PC-9 (cell line): ENCODE data around the gene CYFIP2. TPM values are rescaled to one million over a fixed set of nuclear protein-coding genes. Genes with fewer than 3 reads are reported as not detected.

Experiments
- BruUV-seq: library from RNA; stranded (reverse); fragments of 400-500 nt; replicated peaks from 2 replicates; lab custom pipeline; 2021; lab: Mats Ljungman, UMichigan
- CTCF ChIA-PET: fragments of 300-600 bp; sonication (Branson Sonifier 250); formaldehyde crosslinking; loops from one replicate; lab custom pipeline; 2022; ENCODE audit warnings: antibody characterized with exemption; lab: Charles Lee
- POLR2A ChIA-PET: fragments of 300-600 bp; sonication (Branson Sonifier 250); formaldehyde crosslinking; loops from one replicate; lab custom pipeline; 2022; ENCODE audit warnings: antibody characterized with exemption; ENCODE audit not compliant: unreplicated experiment; lab: Charles Lee
- DNase-seq, 2 experiments: peaks; one replicate each; pipeline versions ENCODE4 v3.0.0 to v3.0.0-alpha.2; 2015 to 2022; ENCODE audit warnings: mixed read lengths in 1 of 2
- H2AFZ ChIP-seq: fragments of 200-600 bp; sonication (generic); 2 replicates; pipeline ENCODE4 v1.8.1; 2017; ENCODE audit warnings: antibody characterized with exemption
- H3F3A ChIP-seq: fragments of 200-600 bp; sonication (generic); 2 replicates; pipeline ENCODE4 v1.8.1; 2017; ENCODE audit warnings: antibody characterized with exemption, mild to moderate bottlenecking, low read depth; ENCODE audit not compliant: insufficient read depth
- H3K27ac ChIP-seq: fragments of 200-600 bp; sonication (generic); 2 replicates; pipeline ENCODE4 v1.6.1; 2016; ENCODE audit warnings: mixed run types
- H3K27me3 ChIP-seq: fragments of 200-600 bp; sonication (generic); 2 replicates; pipeline ENCODE4 v1.6.1; 2016; ENCODE audit warnings: low read depth, mixed run types; ENCODE audit not compliant: insufficient read depth
- H3K36me3 ChIP-seq: fragments of 200-600 bp; sonication (generic); 2 replicates; pipeline ENCODE4 v1.6.1; 2016; ENCODE audit warnings: low read depth, mixed run types
- H3K4me1 ChIP-seq: fragments of 200-600 bp; sonication (generic); replicated peaks from 2 replicates; pipeline ENCODE4 v1.6.1; 2016; ENCODE audit warnings: mixed run types; ENCODE audit not compliant: insufficient read depth
- H3K4me2 ChIP-seq: fragments of 200-600 bp; sonication (generic); 2 replicates; pipeline ENCODE4 v1.6.1; 2017; ENCODE audit warnings: mixed run types
- H3K4me3 ChIP-seq: fragments of 200-600 bp; sonication (generic); 2 replicates; pipeline ENCODE4 v1.6.1; 2016; ENCODE audit warnings: mixed run types
- H3K79me2 ChIP-seq: fragments of 200-600 bp; sonication (generic); 2 replicates; pipeline ENCODE4 v1.6.1; 2017; ENCODE audit warnings: low read depth, mixed run types
- H3K9me2 ChIP-seq: fragments of 200-600 bp; sonication (generic); 2 replicates; pipeline ENCODE4 v1.8.1; 2017; ENCODE audit warnings: mild to moderate bottlenecking; ENCODE audit not compliant: insufficient read depth
- H3K9me3 ChIP-seq: fragments of 200-600 bp; sonication (generic); 2 replicates; pipeline ENCODE4 v1.8.1; 2016; ENCODE audit warnings: low read depth; ENCODE audit not compliant: insufficient read depth
- H4K20me1 ChIP-seq: fragments of 200-600 bp; sonication (generic); 2 replicates; pipeline ENCODE4 v1.8.1; 2017; ENCODE audit not compliant: insufficient read depth
- EZH2 ChIP-seq: fragments of 200-600 bp; sonication (generic); IDR thresholded peaks from 2 replicates; pipeline ENCODE4 v1.8.0; 2017; ENCODE audit warnings: antibody characterized with exemption, low read depth
- intact Hi-C: fragments of 100-400 bp; cut with micrococcal nuclease; formaldehyde crosslinking; loops from one replicate; pipeline ENCODE4 v1.10.0; 2022; ENCODE audit not compliant: unreplicated experiment
- total RNA-seq: library from RNA; stranded (reverse); gene quantifications from 2 replicates; pipeline ENCODE4 v1.2.3, GENCODE V29; 2021
- TF ChIP-seq, protein P1 (sequence below): fragments of 200-600 bp; sonication (generic); conservative IDR thresholded peaks from 2 replicates; pipeline ENCODE4 v1.6.1; 2017; ENCODE audit warnings: mixed run types, antibody characterized with exemption, mild to moderate bottlenecking, moderate library complexity

Gene CYFIP2
- total RNA-seq, 1 experiment from 2014 or later = not detected

DNA sequence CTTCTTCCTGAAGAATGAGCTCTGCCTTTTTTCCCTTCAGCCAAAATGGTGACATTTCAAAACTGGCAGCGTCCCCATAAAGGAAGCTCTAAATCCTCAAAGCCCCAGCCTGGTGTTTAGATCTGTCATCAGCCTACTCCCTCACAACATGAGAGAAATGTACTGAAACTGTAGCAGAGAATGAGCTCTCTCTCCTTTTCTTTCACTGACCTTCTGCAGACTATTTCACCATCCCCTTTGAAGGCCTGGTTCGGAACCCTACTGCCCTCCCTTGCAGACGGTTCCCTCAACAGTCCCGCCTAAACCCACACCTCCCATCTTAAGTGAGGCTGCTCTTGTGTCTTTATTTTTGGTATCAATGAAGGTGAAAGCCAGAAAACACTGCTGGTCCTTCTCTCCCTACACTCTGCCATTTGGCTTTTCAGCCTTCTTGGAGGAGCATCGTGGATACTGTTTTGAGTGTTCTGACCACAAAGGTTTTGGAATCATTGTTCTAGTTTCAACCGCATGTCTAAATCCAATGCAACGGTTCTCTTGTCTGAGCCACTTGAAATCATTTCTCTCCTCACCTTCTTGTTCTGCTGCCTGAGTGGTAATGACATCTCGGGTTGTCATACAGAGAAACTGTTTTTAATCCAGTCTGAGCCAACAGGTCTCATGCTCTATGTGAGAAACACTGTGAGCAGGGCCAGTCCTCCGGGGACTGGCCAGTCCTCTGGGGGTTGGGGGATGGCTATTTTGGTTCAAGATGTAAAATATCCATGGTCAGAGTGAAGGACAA is 46.2 kb upstream of the CYFIP2 start:
- Histone ChIP-seq H3K27ac (no peak overlapping the region), H3K9me3 (no peaks in the 10 kb centered on the region), H3K4me3 (no peak overlapping the region), H3K27me3 (peaks cover 31% of the 10 kb centered on the region), H4K20me1 (no peaks in the 10 kb centered on the region), H3K79me2 (no peaks in the 10 kb centered on the region), H3K4me2 (no peak overlapping the region), H3F3A (no peaks in the 10 kb centered on the region), H2AFZ (no peak overlapping the region), H3K4me1 (no peaks in the 10 kb centered on the region), H3K9me2 (no peaks in the 10 kb centered on the region), H3K36me3 (no peaks in the 10 kb centered on the region)
- no peak for DNase-seq
- TF ChIP-seq, protein P1, sequence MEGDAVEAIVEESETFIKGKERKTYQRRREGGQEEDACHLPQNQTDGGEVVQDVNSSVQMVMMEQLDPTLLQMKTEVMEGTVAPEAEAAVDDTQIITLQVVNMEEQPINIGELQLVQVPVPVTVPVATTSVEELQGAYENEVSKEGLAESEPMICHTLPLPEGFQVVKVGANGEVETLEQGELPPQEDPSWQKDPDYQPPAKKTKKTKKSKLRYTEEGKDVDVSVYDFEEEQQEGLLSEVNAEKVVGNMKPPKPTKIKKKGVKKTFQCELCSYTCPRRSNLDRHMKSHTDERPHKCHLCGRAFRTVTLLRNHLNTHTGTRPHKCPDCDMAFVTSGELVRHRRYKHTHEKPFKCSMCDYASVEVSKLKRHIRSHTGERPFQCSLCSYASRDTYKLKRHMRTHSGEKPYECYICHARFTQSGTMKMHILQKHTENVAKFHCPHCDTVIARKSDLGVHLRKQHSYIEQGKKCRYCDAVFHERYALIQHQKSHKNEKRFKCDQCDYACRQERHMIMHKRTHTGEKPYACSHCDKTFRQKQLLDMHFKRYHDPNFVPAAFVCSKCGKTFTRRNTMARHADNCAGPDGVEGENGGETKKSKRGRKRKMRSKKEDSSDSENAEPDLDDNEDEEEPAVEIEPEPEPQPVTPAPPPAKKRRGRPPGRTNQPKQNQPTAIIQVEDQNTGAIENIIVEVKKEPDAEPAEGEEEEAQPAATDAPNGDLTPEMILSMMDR = no peak
- TF ChIP-seq EZH2 = no peak
- CTCF ChIA-PET = no interaction called here
- intact Hi-C loops = no loop called here
- no TSS peak for BruUV-seq
- POLR2A ChIA-PET = no interaction called here

DNA sequence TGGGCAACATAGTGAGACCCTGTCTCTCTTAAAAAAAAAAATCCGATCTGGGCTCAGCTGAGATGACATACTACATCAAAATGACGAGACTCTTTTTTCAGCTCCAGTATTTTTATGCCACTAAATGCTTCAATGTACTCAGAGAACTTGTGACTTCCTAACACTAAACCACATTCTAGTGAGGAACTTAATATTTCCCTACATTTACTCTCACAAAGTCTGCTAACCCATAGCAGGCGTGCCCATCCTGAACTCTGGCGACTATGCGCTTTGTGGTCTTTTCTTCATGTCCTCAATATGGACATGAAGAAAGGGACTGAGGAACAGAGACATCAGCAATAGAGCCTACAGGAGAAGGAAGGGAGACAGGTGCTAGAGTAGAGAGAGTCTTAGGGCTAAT is 44.0 kb upstream of the CYFIP2 start:
- intact Hi-C loops = no loop called here
- CTCF ChIA-PET = interaction anchor here (0.6 kb wide), 1 partner anchor 239 kb away, joined by 8 read pairs; no protein-coding TSS in a partner anchor
- no TSS peak for BruUV-seq

DNA sequence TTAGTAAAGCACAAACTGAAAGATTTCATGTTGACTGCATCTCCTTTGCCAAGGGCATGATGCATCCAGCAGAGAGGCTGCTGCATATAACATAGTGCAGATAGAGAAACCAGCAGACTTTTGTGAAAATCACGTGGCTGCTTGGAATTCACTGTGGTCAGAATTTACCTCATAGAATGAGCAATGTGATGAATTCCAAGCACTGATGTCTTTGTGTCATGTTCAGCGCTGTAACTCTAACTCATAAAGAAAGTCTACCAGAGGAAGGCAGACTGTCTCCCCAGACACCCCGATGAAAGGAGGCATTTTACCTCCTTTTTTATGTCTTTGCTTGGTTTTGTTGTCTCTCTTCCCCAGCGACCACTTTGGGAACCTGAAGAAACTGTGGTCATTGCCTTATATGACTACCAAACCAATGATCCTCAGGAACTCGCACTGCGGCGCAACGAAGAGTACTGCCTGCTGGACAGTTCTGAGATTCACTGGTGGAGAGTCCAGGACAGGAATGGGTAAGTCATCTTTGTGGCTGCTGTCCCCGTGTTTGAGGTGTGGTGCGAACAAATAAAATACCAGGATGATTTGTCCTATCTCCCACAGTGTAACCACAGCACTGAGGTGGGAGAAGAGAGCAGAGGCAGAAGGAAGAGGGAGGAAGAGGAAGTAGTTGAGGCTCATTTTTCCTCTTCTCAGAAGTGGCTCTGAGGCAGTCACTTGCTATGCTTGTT is 43.3 kb upstream of the CYFIP2 start:
- no peak for TF ChIP-seq EZH2
- TF ChIP-seq, protein P1 = no peak
- H3K4me3 ChIP-seq = no peak overlapping the region
- no peak for DNase-seq

More for the DNA sequence above, 44.0 kb upstream of the CYFIP2 start:
- H3K4me3 ChIP-seq = no peak overlapping the region
- H3K79me2 ChIP-seq = no peaks in the 10 kb centered on the region
- H3K9me3 ChIP-seq = no peaks in the 10 kb centered on the region
- peaks cover 19% of the 10 kb centered on the region for H3K27me3 ChIP-seq
- no peak overlapping the region for H2AFZ ChIP-seq
- H3F3A ChIP-seq = no peaks in the 10 kb centered on the region
- POLR2A ChIA-PET = no interaction called here
- no peak overlapping the region for H3K27ac ChIP-seq
- no peak for DNase-seq
- TF ChIP-seq, protein P1 = no peak
- no peak for TF ChIP-seq EZH2
- H3K4me2 ChIP-seq = no peak overlapping the region
- no peaks in the 10 kb centered on the region for H3K36me3 ChIP-seq
- no peaks in the 10 kb centered on the region for H3K4me1 ChIP-seq
- H4K20me1 ChIP-seq = no peaks in the 10 kb centered on the region
- no peaks in the 10 kb centered on the region for H3K9me2 ChIP-seq

More for the DNA sequence above, 43.3 kb upstream of the CYFIP2 start:
- H3F3A ChIP-seq = no peaks in the 10 kb centered on the region
- no peaks in the 10 kb centered on the region for H3K4me1 ChIP-seq
- H2AFZ ChIP-seq = no peak overlapping the region
- intact Hi-C loops = no loop called here
- CTCF ChIA-PET = interaction anchor here (0.6 kb wide), 1 partner anchor 240 kb away, joined by 8 read pairs; no protein-coding TSS in a partner anchor
- no peaks in the 10 kb centered on the region for H3K9me3 ChIP-seq
- H3K27me3 ChIP-seq = peaks cover 18% of the 10 kb centered on the region
- no peak overlapping the region for H3K4me2 ChIP-seq
- no peaks in the 10 kb centered on the region for H3K79me2 ChIP-seq
- POLR2A ChIA-PET = no interaction called here
- no peaks in the 10 kb centered on the region for H3K9me2 ChIP-seq
- BruUV-seq = no TSS peak
- H4K20me1 ChIP-seq = no peaks in the 10 kb centered on the region
- no peaks in the 10 kb centered on the region for H3K36me3 ChIP-seq
- H3K27ac ChIP-seq = no peak overlapping the region
